ENCODE results near the gene HOXB3.

The HOXB3 gene

GRCh38 chr17:48506246-48506645 lies 83.8 kb downstream of the HOXB3 start:
- no peak overlapping the region for H3K4me3 ChIP-seq (ENCODE audit: low read length)
- no peak for DNase-seq (ENCODE audit: low read depth)
- TF ChIP-seq CTCF (conservative IDR thresholded peaks at IDR 0.05; ENCODE audit: low read depth, low read length), result no peak

GRCh38 chr17:48505788-48506187 lies 84.3 kb downstream of the HOXB3 start:
- no peak overlapping the region for H3K4me3 ChIP-seq (ENCODE audit: low read length)
- TF ChIP-seq CTCF (conservative IDR thresholded peaks at IDR 0.05; ENCODE audit: low read depth, low read length), result no peak
- DNase-seq (ENCODE audit: low read depth), result no peak

- no peak overlapping the region for H3K4me3 ChIP-seq (ENCODE audit: low read length)
- DNase-seq (ENCODE audit: low read depth), result no peak
- TF ChIP-seq CTCF (conservative IDR thresholded peaks at IDR 0.05; ENCODE audit: low read depth, low read length), result no peak
These were observed 85.1 kb downstream of the HOXB3 start for GRCh38 chr17:48504953-48505352.

GRCh38 chr17:48503747-48504146 lies 86.3 kb downstream of the HOXB3 start:
- TF ChIP-seq CTCF (conservative IDR thresholded peaks at IDR 0.05; ENCODE audit: low read depth, low read length), result no peak
- no peak for DNase-seq (ENCODE audit: low read depth)
- H3K4me3 ChIP-seq (ENCODE audit: low read length), result no peak overlapping the region

- no peak for TF ChIP-seq CTCF (conservative IDR thresholded peaks at IDR 0.05; ENCODE audit: low read depth, low read length)
- H3K4me3 ChIP-seq (ENCODE audit: low read length), result no peak overlapping the region
- DNase-seq (ENCODE audit: low read depth), result no peak
These were observed 87.1 kb downstream of the HOXB3 start for GRCh38 chr17:48502901-48503300.

GRCh38 chr17:48502312-48502711 lies 87.7 kb downstream of the HOXB3 start:
- no peak overlapping the region for H3K4me3 ChIP-seq (ENCODE audit: low read length)
- no peak for TF ChIP-seq CTCF (conservative IDR thresholded peaks at IDR 0.05; ENCODE audit: low read depth, low read length)
- no peak for DNase-seq (ENCODE audit: low read depth)

- no peak for DNase-seq (ENCODE audit: low read depth)
- no peak for TF ChIP-seq CTCF (conservative IDR thresholded peaks at IDR 0.05; ENCODE audit: low read depth, low read length)
These were observed 89.3 kb downstream of the HOXB3 start for GRCh38 chr17:48500435-48501426.

More at GRCh38 chr17:48500435-48501426, 89.3 kb downstream of the HOXB3 start:
- no peak overlapping the region for H3K4me3 ChIP-seq (ENCODE audit: low read length)
